Ovary (tissue), 3 donors: ENCODE data around the gene GSG1.

Source experiments
- CTCF ChIP-seq, 3 donors: fragments of 450-650 bp in 2 of 3; fragments of 200-600 bp in 1 of 3; IDR thresholded peaks; one replicate each; pipeline versions ENCODE4 v1.5.1 to v1.8.0; 2016 to 2022; ENCODE audit warnings: antibody characterized with exemption in 3 of 3, mild to moderate bottlenecking in 1 of 3
- EP300 ChIP-seq: sonication (generic); formaldehyde crosslinking; IDR thresholded peaks from one replicate; pipeline ENCODE4 v1.6.1; 2017; ENCODE audit warnings: antibody characterized with exemption
- POLR2A ChIP-seq: fragments of 450-650 bp; IDR thresholded peaks from one replicate; pipeline ENCODE4 v1.6.1; 2017; ENCODE audit warnings: antibody characterized with exemption, mild to moderate bottlenecking, moderate library complexity
- donor health status: DM: no; HTN: no; CAD: no.

- TF ChIP-seq POLR2A (no peak), CTCF (IDR thresholded peaks at IDR 0.05) (no peak), EP300 (no peak)
Measured at GRCh38 chr12:13093848-13094220, 9.6 kb downstream of the GSG1 start.
